MCF 10A (cell line): ENCODE data around the gene ADAMTSL3. TPM values are rescaled to one million over a fixed set of nuclear protein-coding genes. Genes with fewer than 3 reads are reported as not detected.

Experiments
- BruUV-seq: library from RNA; stranded (reverse); fragments of 400-500 nt; replicated peaks from 2 replicates; lab custom pipeline; 2021; lab: Mats Ljungman, UMichigan
- CTCF ChIA-PET: fragments of 300-600 bp; sonication (Branson Sonifier 250); formaldehyde crosslinking; extraction: SDS; loops from one replicate; lab custom pipeline; 2021; ENCODE audit warnings: antibody characterized with exemption, inconsistent platforms; lab: Yijun Ruan, JAX
- POLR2A ChIA-PET: fragments of 300-600, 350-650 bp; sonication (Branson Sonifier 250); formaldehyde crosslinking; extraction: SDS; loops from one replicate; lab custom pipeline; 2020; ENCODE audit warnings: antibody characterized with exemption, inconsistent platforms; lab: Yijun Ruan, JAX
- DNase-seq: peaks from one replicate; pipeline ENCODE4 v3.0.0-alpha.2; 2018; ENCODE audit not compliant: unreplicated experiment
- H3K27ac Mint-ChIP-seq: one replicate; pipeline ENCODE4 v1.8.0; 2022; ENCODE audit warnings: mild to moderate bottlenecking, low read depth, mixed read lengths; ENCODE audit not compliant: unreplicated experiment
- H3K27me3 Mint-ChIP-seq: one replicate; pipeline ENCODE4 v1.8.0; 2022; ENCODE audit warnings: mixed read lengths; ENCODE audit not compliant: insufficient read depth, unreplicated experiment
- H3K36me3 Mint-ChIP-seq: one replicate; pipeline ENCODE4 v1.8.0; 2022; ENCODE audit warnings: mild to moderate bottlenecking, moderate library complexity, mixed read lengths; ENCODE audit not compliant: insufficient read depth, unreplicated experiment
- H3K4me1 Mint-ChIP-seq: one replicate; pipeline ENCODE4 v1.8.0; 2022; ENCODE audit warnings: mixed read lengths; ENCODE audit not compliant: insufficient read depth, unreplicated experiment
- H3K4me3 Mint-ChIP-seq: one replicate; pipeline ENCODE4 v1.8.0; 2022; ENCODE audit warnings: mild to moderate bottlenecking, moderate library complexity, mixed read lengths; ENCODE audit not compliant: unreplicated experiment
- H3K9me3 Mint-ChIP-seq: one replicate; pipeline ENCODE4 v1.8.0; 2022; ENCODE audit warnings: mixed read lengths; ENCODE audit not compliant: unreplicated experiment
- CTCF ChIP-seq: fragments of 200-600 bp; IDR thresholded peaks from one replicate; pipeline ENCODE4 v1.8.0; 2022; ENCODE audit warnings: antibody characterized with exemption, mild to moderate bottlenecking; ENCODE audit not compliant: unreplicated experiment
- intact Hi-C: fragments of 100-400 bp; cut with micrococcal nuclease; formaldehyde crosslinking; loops from 2 replicates; pipeline ENCODE4 v1.14.1; 2022
- total RNA-seq: library from RNA; stranded (reverse); gene quantifications from 2 replicates; pipeline ENCODE4 v1.2.3, GENCODE V29; 2022

The ADAMTSL3 gene
- total RNA-seq, 1 experiment from 2014 or later: 1.2 TPM

- BruUV-seq: no TSS peak
- no peaks in the 10 kb centered on the region for H3K4me1 Mint-ChIP-seq
Observed at GRCh38 chr15:83688201-83688600, 34.3 kb downstream of the ADAMTSL3 start.

DNA sequence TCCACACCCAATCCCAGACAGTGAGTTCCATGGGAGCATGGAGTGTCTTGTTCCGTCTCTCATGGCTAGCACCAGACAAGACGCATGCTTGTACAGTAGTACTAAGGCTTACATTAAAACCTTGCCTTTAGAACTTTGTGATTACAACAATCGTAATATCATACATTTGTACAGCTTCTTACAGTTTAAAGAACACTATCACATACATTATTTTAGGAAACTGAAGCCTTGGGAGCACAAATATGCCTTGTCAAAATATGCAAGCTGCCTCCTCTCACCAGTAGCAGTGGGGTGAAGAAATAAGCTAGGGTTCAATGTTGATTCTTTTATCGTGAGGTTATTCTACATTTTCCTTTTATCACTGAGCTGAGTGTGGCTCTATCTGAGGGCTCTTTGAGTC is 36.8 kb downstream of the ADAMTSL3 start:
- Mint-ChIP-seq H3K27me3 (no peaks in the 10 kb centered on the region), H3K9me3 (no peaks in the 10 kb centered on the region), H3K27ac (no peak overlapping the region), H3K4me1 (no peaks in the 10 kb centered on the region), H3K36me3 (no peaks in the 10 kb centered on the region), H3K4me3 (no peak overlapping the region)
- BruUV-seq: no TSS peak
- ChIA-PET CTCF (no interaction called here), POLR2A (no interaction called here)
- intact Hi-C loops: no loop called here
- no peak for TF ChIP-seq CTCF
- DNase-seq: no peak

More at GRCh38 chr15:83688201-83688600, 34.3 kb downstream of the ADAMTSL3 start:
- Mint-ChIP-seq H3K36me3 (no peaks in the 10 kb centered on the region), H3K27me3 (no peaks in the 10 kb centered on the region), H3K27ac (no peak overlapping the region), H3K9me3 (no peaks in the 10 kb centered on the region), H3K4me3 (no peak overlapping the region)
- TF ChIP-seq CTCF: no peak
- DNase-seq: no peak
- ChIA-PET CTCF (interaction anchor here (0.6 kb wide), 2 partner anchors 9 to 338 kb away, joined by 3 read pairs; no protein-coding TSS in a partner anchor), POLR2A (interaction anchor here (0.9 kb wide), 1 partner anchor 29 kb away, joined by 3 read pairs; no protein-coding TSS in a partner anchor)
- intact Hi-C loops: no loop called here

DNA sequence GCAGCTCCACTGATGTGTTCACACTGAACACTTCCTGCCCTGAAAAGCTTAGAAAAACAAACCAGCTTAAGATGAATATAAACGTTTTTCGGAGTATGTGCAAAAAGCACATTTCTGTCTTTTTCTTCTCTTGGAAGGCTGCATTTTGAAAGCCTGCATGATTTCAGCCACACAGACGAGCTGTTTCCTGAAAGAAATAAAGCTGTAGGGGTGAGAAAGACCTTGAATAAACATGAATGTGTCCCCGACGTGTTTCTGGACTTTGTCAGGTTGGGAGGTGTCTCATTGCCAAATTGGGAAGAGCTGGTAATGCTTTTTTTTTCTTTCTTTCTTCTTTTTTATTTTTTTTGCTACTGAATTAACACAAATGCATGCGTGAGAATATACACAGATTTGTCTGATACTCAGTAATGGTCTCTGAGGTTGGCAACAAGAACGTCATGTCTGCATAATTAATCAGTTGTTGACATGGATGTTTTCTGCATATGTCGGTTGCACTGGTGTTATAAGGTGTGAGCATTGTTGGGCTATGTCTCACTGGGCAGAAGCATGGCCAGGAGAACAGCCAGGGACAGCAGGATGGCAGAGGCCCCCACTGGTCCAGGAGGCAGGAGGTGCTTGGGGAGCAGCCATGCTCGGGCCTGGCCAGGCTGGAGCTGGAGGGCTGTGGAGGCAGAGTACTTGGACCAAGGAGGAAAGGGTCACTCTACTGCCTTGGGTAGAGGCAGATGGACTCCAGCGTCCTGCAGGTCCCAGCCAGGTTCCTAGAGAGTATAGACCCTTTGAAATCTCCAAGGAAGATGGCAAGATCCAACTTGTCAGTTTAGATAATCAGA is 39.0 kb downstream of the ADAMTSL3 start:
- POLR2A ChIA-PET: interaction anchor here (0.6 kb wide), 1 partner anchor 1647 kb away, joined by 4 read pairs; no protein-coding TSS in a partner anchor

More for the DNA sequence above, 39.0 kb downstream of the ADAMTSL3 start:
- no peaks in the 10 kb centered on the region for H3K9me3 Mint-ChIP-seq
- H3K4me1 Mint-ChIP-seq: peaks cover under 1% of the 10 kb centered on the region
- intact Hi-C loops: no loop called here
- no peaks in the 10 kb centered on the region for H3K27me3 Mint-ChIP-seq
- H3K36me3 Mint-ChIP-seq: no peaks in the 10 kb centered on the region
- no peak for TF ChIP-seq CTCF
- no peak overlapping the region for H3K27ac Mint-ChIP-seq
- H3K4me3 Mint-ChIP-seq: no peak overlapping the region
- no peak for DNase-seq
- BruUV-seq: no TSS peak
- CTCF ChIA-PET: interaction anchor here (0.6 to 0.8 kb wide), 4 partner anchors 50 to 136 kb away, joined by 3 read pairs; no protein-coding TSS in a partner anchor
